Trophoblast cell (in vitro differentiated cells and primary cell): Measurements from ENCODE around the gene EDC4.

ENCODE experiments used
- DNase-seq, 2 donors: peaks; one replicate each; pipeline ENCODE4 v3.0.0-alpha.2; 2016
- H2AFZ ChIP-seq: 2 replicates; pipeline ENCODE4 v1.6.1; 2013; ENCODE audit warnings: low read length, moderate library complexity, mild to moderate bottlenecking; ENCODE audit not compliant: insufficient read depth, poor library complexity
- H2AK5ac ChIP-seq: 2 replicates; pipeline ENCODE4 v1.6.1; 2013; ENCODE audit warnings: mild to moderate bottlenecking, low read length
- H2BK120ac ChIP-seq: 2 replicates; pipeline ENCODE4 v1.6.1; 2013; ENCODE audit warnings: low read length, mild to moderate bottlenecking, moderate library complexity; ENCODE audit not compliant: insufficient read depth, poor library complexity
- H2BK12ac ChIP-seq: 2 replicates; pipeline ENCODE4 v1.6.1; 2013; ENCODE audit warnings: mild to moderate bottlenecking, low read length, moderate library complexity
- H2BK5ac ChIP-seq: 2 replicates; pipeline ENCODE4 v1.6.1; 2013; ENCODE audit warnings: low read length, low read depth, moderate library complexity, mild to moderate bottlenecking; ENCODE audit not compliant: poor library complexity
- H3K14ac ChIP-seq: 2 replicates; pipeline ENCODE4 v1.6.1; 2013; ENCODE audit warnings: mild to moderate bottlenecking, low read length
- H3K18ac ChIP-seq: 2 replicates; pipeline ENCODE4 v1.6.1; 2013; ENCODE audit warnings: mild to moderate bottlenecking, low read length
- H3K23ac ChIP-seq: 2 replicates; pipeline ENCODE4 v1.6.1; 2013; ENCODE audit warnings: low read length
- H3K27ac ChIP-seq: 2 replicates; pipeline ENCODE4 v1.5.1; 2013; ENCODE audit warnings: low read depth, mild to moderate bottlenecking, inconsistent platforms, low read length, moderate library complexity
- H3K27me3 ChIP-seq: 2 replicates; pipeline ENCODE4 v1.6.1; 2013; ENCODE audit warnings: inconsistent platforms, mild to moderate bottlenecking, low read length, moderate library complexity; ENCODE audit not compliant: insufficient read depth
- H3K36me3 ChIP-seq, 2 experiments: 1 replicate in 1 of 2; 2 replicates in 1 of 2; pipeline ENCODE4 v1.6.1; 2013; ENCODE audit warnings: low read length in 2 of 2, mild to moderate bottlenecking in 2 of 2, moderate library complexity in 1 of 2; ENCODE audit not compliant: insufficient read depth in 2 of 2, control insufficient read depth in 1 of 2
- H3K4ac ChIP-seq: 2 replicates; pipeline ENCODE4 v1.6.1; 2013; ENCODE audit warnings: low read depth, mild to moderate bottlenecking, low read length, moderate library complexity
- H3K4me1 ChIP-seq, 2 experiments: 1 replicate in 1 of 2; 2 replicates in 1 of 2; pipeline ENCODE4 v1.6.1; 2013; ENCODE audit warnings: low read length in 2 of 2, mild to moderate bottlenecking in 2 of 2, moderate library complexity in 1 of 2; ENCODE audit not compliant: insufficient read depth in 2 of 2, control insufficient read depth in 1 of 2
- H3K4me2 ChIP-seq: 2 replicates; pipeline ENCODE4 v1.6.1; 2013; ENCODE audit warnings: inconsistent platforms, mild to moderate bottlenecking, low read length, moderate library complexity
- H3K4me3 ChIP-seq: 2 replicates; pipeline ENCODE4 v1.5.1; 2013; ENCODE audit warnings: mild to moderate bottlenecking, low read depth, low read length, inconsistent platforms
- H3K79me1 ChIP-seq: one replicate; pipeline ENCODE4 v1.6.1; 2013; ENCODE audit warnings: low read length
- H3K79me2 ChIP-seq: 2 replicates; pipeline ENCODE4 v1.6.1; 2013; ENCODE audit warnings: low read length, mild to moderate bottlenecking; ENCODE audit not compliant: control insufficient read depth, insufficient read depth, poor library complexity
- H3K9ac ChIP-seq: 2 replicates; pipeline ENCODE4 v1.6.1; 2013; ENCODE audit warnings: mild to moderate bottlenecking, low read length
- H3K9me3 ChIP-seq: 2 replicates; pipeline ENCODE4 v1.6.1; 2013; ENCODE audit warnings: low read depth, mild to moderate bottlenecking, control low read depth, inconsistent platforms, low read length; ENCODE audit not compliant: insufficient read depth
- H4K12ac ChIP-seq: 2 replicates; pipeline ENCODE4 v1.6.1; 2013; ENCODE audit warnings: low read depth, mild to moderate bottlenecking, low read length, moderate library complexity
- H4K8ac ChIP-seq: 2 replicates; pipeline ENCODE4 v1.6.1; 2013; ENCODE audit warnings: low read depth, mild to moderate bottlenecking, low read length, moderate library complexity
- H4K91ac ChIP-seq: one replicate; pipeline ENCODE4 v1.6.1; 2013; ENCODE audit warnings: low read depth, mild to moderate bottlenecking, low read length, moderate library complexity
- WGBS: extraction: QIAGEN DNeasy Blood & Tissue Kit; methylation state at CpG from one replicate; pipeline ENCODE4 v1.1.7; 2013; ENCODE audit warnings: missing lambda C conversion rate; ENCODE audit not compliant: insufficient read length, insufficient coverage; ENCODE audit errors: extremely low coverage; 5-methylcytosine and 5-hydroxymethylcytosine counted together

The EDC4 gene

DNA sequence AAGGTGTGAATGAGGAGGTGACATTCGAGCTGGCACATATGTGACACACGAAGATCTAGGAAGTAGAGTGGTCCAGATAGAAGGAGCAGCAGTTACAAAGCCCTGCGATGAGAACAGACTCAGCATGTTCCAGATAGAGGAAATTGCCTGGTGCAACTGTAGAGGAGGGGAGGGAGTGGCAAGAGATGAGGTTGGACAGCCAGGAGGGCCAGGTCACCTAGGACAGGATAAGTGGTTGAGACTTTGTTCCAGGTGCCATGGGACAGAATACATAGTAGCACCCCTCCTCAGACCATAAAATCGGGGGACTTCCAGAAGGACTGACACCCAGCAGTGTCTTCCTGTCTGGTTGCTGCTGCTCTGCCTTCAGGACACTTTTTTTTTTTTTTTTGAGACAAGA lies 14.4 kb upstream of the EDC4 start:
- H3K79me2 ChIP-seq = peaks cover 42% of the 10 kb centered on the region
- no peaks in the 10 kb centered on the region for H3K27me3 ChIP-seq
- H3K27ac ChIP-seq = no peak overlapping the region
- no peak overlapping the region for H3K4me3 ChIP-seq
- no peak overlapping the region for H2AK5ac ChIP-seq
- peak in 1 of 2 donors; percentile 52 for DNase-seq
- no peak overlapping the region for H3K4me2 ChIP-seq
- no peak overlapping the region for H2BK12ac ChIP-seq
- peaks cover 21 to 32% of the 10 kb centered on the region in 2 experiments for H3K4me1 ChIP-seq
- H3K23ac ChIP-seq = no peak overlapping the region
- H2BK5ac ChIP-seq = no peak overlapping the region
- H4K12ac ChIP-seq = no peak overlapping the region
- H2AFZ ChIP-seq = no peak overlapping the region
- no CpG with 5 or more reads among the region's 4 CpGs for WGBS
- H3K36me3 ChIP-seq = peaks cover 38 to 40% of the 10 kb centered on the region in 2 experiments
- no peaks in the 10 kb centered on the region for H3K79me1 ChIP-seq
- H2BK120ac ChIP-seq = no peak overlapping the region
- no peak overlapping the region for H3K14ac ChIP-seq
- H3K9ac ChIP-seq = no peak overlapping the region
- H4K91ac ChIP-seq = no peak overlapping the region
- no peak overlapping the region for H4K8ac ChIP-seq
- H3K4ac ChIP-seq = peak overlapping the region; percentile 48
- H3K18ac ChIP-seq = no peak overlapping the region
- no peaks in the 10 kb centered on the region for H3K9me3 ChIP-seq

DNA sequence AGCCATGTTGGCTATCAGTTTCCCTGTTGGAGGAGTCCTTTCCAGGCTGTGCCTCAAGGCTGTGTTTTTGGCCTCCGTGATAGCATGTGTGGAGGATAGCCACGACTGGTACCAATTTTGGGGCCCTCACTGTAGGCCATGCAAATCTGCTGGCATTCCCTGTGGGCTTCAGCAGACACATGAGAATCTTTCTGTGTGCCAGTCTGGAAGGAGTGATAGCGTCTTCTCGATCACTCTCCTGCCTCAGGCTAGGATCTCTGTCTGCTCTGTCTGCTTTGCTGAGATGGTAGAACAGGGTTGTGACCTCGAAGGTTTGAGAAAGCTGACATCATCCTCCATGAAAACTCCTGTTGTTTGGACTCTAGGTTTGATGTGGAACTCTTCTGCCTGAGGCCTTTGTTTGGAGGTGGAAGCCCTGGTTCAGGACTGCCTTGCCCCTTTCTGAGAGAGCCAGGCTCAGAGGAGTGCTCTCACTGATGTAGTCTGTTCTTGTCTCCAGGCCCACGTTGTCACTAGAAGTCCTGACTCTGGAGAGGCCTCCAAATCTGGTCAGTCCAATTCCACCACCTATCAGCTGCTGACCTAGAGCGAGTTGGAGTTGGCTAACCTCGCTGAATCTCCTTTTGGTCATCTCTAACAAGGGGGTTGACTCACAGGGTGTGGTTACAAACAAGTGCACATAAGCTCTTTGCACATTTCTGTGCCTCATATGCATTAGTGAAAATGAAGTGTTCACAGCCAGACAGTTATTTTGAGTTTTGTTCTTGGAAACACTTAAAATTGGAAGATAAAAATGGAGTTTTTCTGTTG lies 12.1 kb upstream of the EDC4 start:
- Histone ChIP-seq H3K36me3 (peaks cover 40 to 51% of the 10 kb centered on the region in 2 experiments), H3K18ac (no peak overlapping the region), H3K4ac (peak overlapping the region; percentile 32), H3K14ac (no peak overlapping the region), H2AFZ (no peak overlapping the region), H2BK120ac (no peak overlapping the region), H2AK5ac (no peak overlapping the region), H4K8ac (no peak overlapping the region), H3K27ac (peak overlapping the region; percentile 31), H3K23ac (no peak overlapping the region), H3K4me1 (peaks cover 15 to 22% of the 10 kb centered on the region in 2 experiments), H3K9ac (no peak overlapping the region), H3K27me3 (no peaks in the 10 kb centered on the region), H2BK12ac (no peak overlapping the region), H3K4me2 (no peak overlapping the region), H4K12ac (no peak overlapping the region), H2BK5ac (no peak overlapping the region), H3K79me2 (peaks cover 24% of the 10 kb centered on the region), H3K4me3 (no peak overlapping the region), H3K79me1 (no peaks in the 10 kb centered on the region), H3K9me3 (no peaks in the 10 kb centered on the region), H4K91ac (no peak overlapping the region)
- peak; percentile 58 to 63 for DNase-seq
- WGBS = no CpG with 5 or more reads among the region's 8 CpGs

DNA sequence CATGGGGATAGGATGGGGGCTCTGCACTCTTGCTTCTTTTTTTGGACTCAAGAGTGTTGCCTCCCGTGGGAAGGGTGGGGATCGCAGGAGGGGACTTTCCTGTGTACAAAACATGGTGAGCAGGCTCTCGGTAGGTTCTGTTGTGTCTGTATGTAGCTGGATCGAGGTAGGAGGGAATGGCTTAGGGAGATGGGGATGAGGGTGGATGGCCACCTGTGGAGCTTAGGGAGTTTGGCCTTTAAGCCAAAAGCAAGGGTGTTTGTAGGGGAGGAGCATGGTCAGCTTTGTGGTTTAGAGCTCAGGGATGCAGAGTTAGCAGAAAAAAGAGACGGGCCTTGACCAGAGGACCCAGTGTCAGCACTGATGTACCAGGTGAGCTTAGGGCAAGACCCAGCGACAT lies 11.0 kb upstream of the EDC4 start:
- no peak overlapping the region for H3K4me2 ChIP-seq
- H3K14ac ChIP-seq = no peak overlapping the region
- peaks cover 48 to 61% of the 10 kb centered on the region in 2 experiments for H3K36me3 ChIP-seq
- H3K79me1 ChIP-seq = no peaks in the 10 kb centered on the region
- H4K12ac ChIP-seq = no peak overlapping the region
- H3K4ac ChIP-seq = peak overlapping the region; percentile 90
- no CpG with 5 or more reads among the region's 6 CpGs for WGBS
- H3K4me1 ChIP-seq = peaks cover 12 to 17% of the 10 kb centered on the region in 2 experiments
- H2BK120ac ChIP-seq = no peak overlapping the region
- peaks cover 21% of the 10 kb centered on the region for H3K79me2 ChIP-seq
- no peak overlapping the region for H3K4me3 ChIP-seq
- H4K8ac ChIP-seq = no peak overlapping the region
- no peak overlapping the region for H4K91ac ChIP-seq
- no peaks in the 10 kb centered on the region for H3K9me3 ChIP-seq
- H2AK5ac ChIP-seq = no peak overlapping the region
- H2BK5ac ChIP-seq = no peak overlapping the region
- no peak overlapping the region for H2AFZ ChIP-seq
- H3K18ac ChIP-seq = no peak overlapping the region
- DNase-seq = no peak
- H3K9ac ChIP-seq = no peak overlapping the region
- H3K23ac ChIP-seq = no peak overlapping the region
- H3K27ac ChIP-seq = no peak overlapping the region
- H2BK12ac ChIP-seq = no peak overlapping the region
- H3K27me3 ChIP-seq = no peaks in the 10 kb centered on the region

DNA sequence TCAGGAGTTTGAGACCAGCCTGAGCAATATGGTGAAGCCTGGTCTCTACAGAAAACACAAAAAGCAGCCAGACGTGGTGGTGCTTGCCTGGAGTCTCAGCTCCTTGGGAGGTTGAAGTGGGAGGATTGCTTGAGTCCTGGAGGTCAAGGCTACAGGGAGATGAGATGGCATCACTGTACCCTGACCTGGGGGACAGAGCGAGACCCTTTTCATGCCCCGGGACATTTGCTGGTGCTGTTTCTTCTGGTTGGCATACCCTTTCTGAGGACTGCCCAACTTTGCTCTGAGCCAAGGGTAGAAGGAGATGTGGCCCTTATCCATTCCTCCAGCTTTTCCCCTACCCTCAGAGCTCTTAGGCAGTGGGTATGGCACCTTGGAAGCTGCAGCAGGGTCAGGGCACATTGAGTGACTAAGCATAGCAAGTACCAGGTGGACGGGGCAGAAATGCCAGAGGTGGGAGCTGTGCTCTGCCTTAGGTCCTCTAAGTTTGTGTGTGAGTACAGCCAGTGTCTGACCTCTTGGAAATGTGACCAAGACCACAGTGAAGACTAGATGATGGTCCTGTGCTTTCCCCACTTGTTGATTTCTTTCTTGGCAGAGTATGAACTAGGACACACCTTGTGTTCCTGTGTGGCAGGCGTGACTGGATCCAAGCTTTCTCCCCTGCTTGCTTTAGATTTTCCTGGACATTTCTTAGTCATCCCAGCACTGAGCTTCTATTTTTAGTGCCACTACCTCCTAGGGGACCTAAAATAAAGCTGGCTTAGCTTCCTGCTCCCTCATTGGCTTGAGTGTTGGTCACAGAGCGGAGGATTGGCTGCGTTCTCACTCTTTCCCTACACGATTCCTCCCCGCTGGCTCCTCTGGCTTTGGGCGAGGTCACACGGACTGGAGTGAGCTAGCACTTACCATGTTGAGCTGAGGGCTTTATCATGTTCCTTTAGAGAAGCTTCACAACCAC lies 9.9 kb upstream of the EDC4 start:
- peaks cover 16% of the 10 kb centered on the region for H3K79me2 ChIP-seq
- H2BK5ac ChIP-seq = no peak overlapping the region
- no peak overlapping the region for H3K4me3 ChIP-seq
- no peak overlapping the region for H3K9ac ChIP-seq
- no peak overlapping the region for H2BK12ac ChIP-seq
- H3K14ac ChIP-seq = no peak overlapping the region
- no peak overlapping the region for H3K27ac ChIP-seq
- no peaks in the 10 kb centered on the region for H3K9me3 ChIP-seq
- DNase-seq = no peak
- H3K18ac ChIP-seq = no peak overlapping the region
- peaks cover 57 to 70% of the 10 kb centered on the region in 2 experiments for H3K36me3 ChIP-seq
- no peak overlapping the region for H3K4me2 ChIP-seq
- no peak overlapping the region for H4K91ac ChIP-seq
- no peak overlapping the region for H3K23ac ChIP-seq
- no peaks in the 10 kb centered on the region for H3K79me1 ChIP-seq
- no peak overlapping the region for H2BK120ac ChIP-seq
- H3K27me3 ChIP-seq = no peaks in the 10 kb centered on the region
- H2AK5ac ChIP-seq = no peak overlapping the region
- H2AFZ ChIP-seq = no peak overlapping the region
- no peak overlapping the region for H4K12ac ChIP-seq
- H3K4me1 ChIP-seq = peaks cover 4 to 8% of the 10 kb centered on the region in 2 experiments
- H3K4ac ChIP-seq = peak overlapping the region; percentile 90
- no peak overlapping the region for H4K8ac ChIP-seq
- no CpG with 5 or more reads among the region's 11 CpGs for WGBS
